Stimulated activated effector memory CD8-positive, alpha-beta T cell treated with anti-CD3 and anti-CD28 coated beads, Interleukin-12 subunit alpha, Interleukin-12 subunit beta, amount 100 ng/mL, for 72 hours (primary cell): ENCODE results near the gene SLC25A51.

Source experiments
- ATAC-seq: fragments of 150-1000 bp; cut with Tn5 transposase; 2 replicates; pipeline ENCODE4 v1.10.0; 2021
- DNase-seq, 2 donors: peaks; one replicate each; pipeline ENCODE4 v3.0.0; 2021 to 2022; ENCODE audit warnings: low spot score in 2 of 2
- H3K27ac Mint-ChIP-seq: one replicate; pipeline ENCODE4 v1.8.0; 2022; ENCODE audit warnings: mild to moderate bottlenecking, mixed read lengths
- H3K36me3 Mint-ChIP-seq: one replicate; pipeline ENCODE4 v1.8.0; 2022; ENCODE audit warnings: mild to moderate bottlenecking, mixed read lengths
- H3K4me1 Mint-ChIP-seq: one replicate; pipeline ENCODE4 v1.8.0; 2022; ENCODE audit warnings: mixed read lengths
- H3K4me3 Mint-ChIP-seq: one replicate; pipeline ENCODE4 v1.8.0; 2022; ENCODE audit warnings: mild to moderate bottlenecking, mixed read lengths
- H3K9me3 Mint-ChIP-seq: one replicate; pipeline ENCODE4 v1.8.0; 2022; ENCODE audit warnings: mixed read lengths

Gene SLC25A51

DNA sequence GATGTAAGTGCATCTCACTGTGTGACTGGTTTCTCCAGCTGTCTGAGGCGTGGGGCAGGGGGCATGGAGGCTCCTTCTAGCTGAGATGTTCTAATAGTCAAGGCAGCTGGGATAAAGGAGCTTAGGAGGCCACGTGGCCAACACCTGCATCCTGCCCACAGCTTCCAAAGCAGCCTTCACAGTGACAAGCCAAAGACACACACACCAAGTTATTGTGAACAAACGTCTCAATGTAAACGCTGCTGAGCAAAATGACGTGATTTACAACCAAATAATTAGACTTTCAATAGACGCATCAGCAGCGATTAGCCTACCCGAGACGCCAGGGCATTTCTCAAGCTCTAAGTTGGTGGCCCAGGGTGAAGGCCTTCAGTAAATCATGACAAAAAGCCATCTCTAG lies 23.2 kb upstream of the SLC25A51 start:
- H3K9me3 Mint-ChIP-seq = no peaks in the 10 kb centered on the region
- no peak overlapping the region for H3K4me3 Mint-ChIP-seq
- ATAC-seq (no peak), DNase-seq (no peak)
- H3K36me3 Mint-ChIP-seq = no peaks in the 10 kb centered on the region
- H3K4me1 Mint-ChIP-seq = no peaks in the 10 kb centered on the region
- no peak overlapping the region for H3K27ac Mint-ChIP-seq

- H3K4me1 Mint-ChIP-seq = no peaks in the 10 kb centered on the region
- no peaks in the 10 kb centered on the region for H3K9me3 Mint-ChIP-seq
- H3K36me3 Mint-ChIP-seq = no peaks in the 10 kb centered on the region
- DNase-seq (no peak), ATAC-seq (no peak)
- no peak overlapping the region for H3K27ac Mint-ChIP-seq
- H3K4me3 Mint-ChIP-seq = no peak overlapping the region
Observed at GRCh38 chr9:37926737-37927118, 22.8 kb upstream of the SLC25A51 start.

DNA sequence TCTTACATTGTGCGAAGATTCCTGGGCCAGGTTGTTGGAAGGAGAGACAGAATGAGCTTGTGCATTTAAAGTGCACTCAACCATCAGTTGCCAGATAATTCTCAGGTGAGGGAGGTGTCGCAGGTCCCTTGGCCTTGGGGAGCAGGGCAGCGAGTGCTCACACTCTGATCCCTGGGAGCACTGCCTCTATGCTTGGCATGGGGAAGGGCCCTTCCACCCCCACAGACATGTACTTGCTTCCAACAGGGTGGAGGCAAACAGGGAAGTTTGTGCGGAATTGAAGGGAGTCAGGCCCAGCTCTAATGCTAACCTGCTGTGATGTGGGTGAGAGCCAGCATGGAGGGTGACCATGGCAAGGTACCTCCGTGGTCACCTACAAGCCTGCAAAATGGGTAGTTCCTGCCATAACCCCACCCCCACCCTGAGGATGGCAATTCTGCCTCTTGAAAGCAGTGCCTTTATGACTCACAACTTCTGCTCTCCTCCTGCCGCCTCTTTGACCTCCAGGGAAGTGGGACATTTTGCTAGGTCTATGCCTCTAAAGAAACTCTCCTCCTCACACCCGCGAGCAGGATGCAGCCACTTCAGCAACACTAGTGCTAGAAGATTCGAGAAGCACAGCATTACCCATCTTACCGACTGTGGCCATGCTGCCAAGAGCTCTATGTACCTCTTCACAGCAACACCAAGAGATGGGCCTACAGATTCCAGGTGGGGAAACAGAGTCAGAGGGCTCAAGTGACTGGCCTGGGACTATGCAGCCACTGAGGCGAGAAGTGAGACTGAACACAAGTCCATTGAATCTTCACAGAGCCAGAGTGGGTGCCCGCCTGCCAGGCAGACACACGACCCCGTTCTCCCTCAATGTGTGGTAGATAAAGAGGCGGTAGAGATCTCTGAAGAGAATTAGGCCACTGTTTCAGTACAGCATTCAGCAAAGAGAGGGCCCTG lies 22.1 kb upstream of the SLC25A51 start:
- no peak overlapping the region for H3K27ac Mint-ChIP-seq
- H3K4me3 Mint-ChIP-seq = no peak overlapping the region
- ATAC-seq = no peak

GRCh38 chr9:37925006-37925405 lies 21.1 kb upstream of the SLC25A51 start:
- Mint-ChIP-seq H3K4me3 (no peak overlapping the region), H3K27ac (no peak overlapping the region), H3K9me3 (no peaks in the 10 kb centered on the region), H3K4me1 (peaks cover 4% of the 10 kb centered on the region), H3K36me3 (no peaks in the 10 kb centered on the region)
- ATAC-seq = no peak
- no peak for DNase-seq

More for the DNA sequence above, 22.1 kb upstream of the SLC25A51 start:
- DNase-seq = no peak
- no peaks in the 10 kb centered on the region for H3K36me3 Mint-ChIP-seq
- H3K9me3 Mint-ChIP-seq = no peaks in the 10 kb centered on the region
- H3K4me1 Mint-ChIP-seq = peaks cover 3% of the 10 kb centered on the region

DNA sequence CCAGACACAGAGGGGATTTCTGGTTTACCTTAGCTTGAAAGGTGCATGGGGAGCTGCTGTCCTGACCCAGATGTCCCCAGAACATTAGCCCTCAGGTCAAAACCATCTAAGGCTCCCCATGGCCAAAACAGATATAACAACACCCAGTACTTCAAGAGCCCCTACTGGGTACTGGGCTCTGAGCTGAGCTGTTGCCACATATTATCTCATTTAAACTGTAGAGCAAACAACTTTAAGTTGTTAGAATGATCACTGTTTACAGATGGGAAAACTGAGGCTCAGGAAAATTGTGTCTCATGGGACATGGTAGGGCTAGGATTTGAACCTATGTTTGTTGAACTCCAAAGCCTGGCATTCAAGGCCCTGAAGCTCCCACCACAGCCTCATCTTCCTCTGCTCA lies 20.6 kb upstream of the SLC25A51 start:
- H3K9me3 Mint-ChIP-seq = no peaks in the 10 kb centered on the region
- peaks cover 4% of the 10 kb centered on the region for H3K4me1 Mint-ChIP-seq
- H3K27ac Mint-ChIP-seq = no peak overlapping the region
- ATAC-seq (no peak), DNase-seq (no peak)
- no peak overlapping the region for H3K4me3 Mint-ChIP-seq
- H3K36me3 Mint-ChIP-seq = no peaks in the 10 kb centered on the region

DNA sequence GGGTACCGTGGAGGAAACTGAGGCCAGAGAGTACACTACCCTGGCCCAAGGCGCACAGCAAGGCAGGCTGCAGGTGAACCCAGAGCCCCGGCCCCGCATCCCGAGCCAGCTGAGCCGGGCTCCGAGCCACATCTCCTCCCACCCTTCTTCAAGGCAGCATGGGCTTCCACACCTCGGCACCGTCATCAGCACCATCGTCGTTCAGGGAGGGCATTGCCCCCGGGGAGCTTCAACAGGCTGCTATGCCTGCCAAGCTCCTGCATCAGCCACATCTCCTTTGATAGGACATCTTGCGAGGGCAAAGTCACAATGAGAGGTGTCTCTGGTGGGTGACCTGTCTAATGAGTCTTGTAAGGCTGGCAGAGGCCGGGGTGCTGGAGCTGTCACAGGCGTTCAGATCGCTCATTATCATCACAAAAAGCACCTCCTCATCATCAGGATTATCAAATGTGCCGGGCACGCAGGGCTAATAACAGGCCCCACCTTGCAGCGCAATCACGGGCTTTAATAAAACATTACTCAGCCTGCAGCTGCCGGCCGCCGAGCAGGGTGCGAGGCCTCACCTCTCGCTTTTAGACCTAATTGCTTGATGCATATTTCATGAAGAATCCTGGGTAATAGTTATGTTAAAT lies 20.0 kb upstream of the SLC25A51 start:
- Mint-ChIP-seq H3K4me3 (no peak overlapping the region), H3K4me1 (peaks cover 4% of the 10 kb centered on the region), H3K36me3 (no peaks in the 10 kb centered on the region), H3K27ac (no peak overlapping the region), H3K9me3 (no peaks in the 10 kb centered on the region)
- ATAC-seq = no peak
- no peak for DNase-seq

DNA sequence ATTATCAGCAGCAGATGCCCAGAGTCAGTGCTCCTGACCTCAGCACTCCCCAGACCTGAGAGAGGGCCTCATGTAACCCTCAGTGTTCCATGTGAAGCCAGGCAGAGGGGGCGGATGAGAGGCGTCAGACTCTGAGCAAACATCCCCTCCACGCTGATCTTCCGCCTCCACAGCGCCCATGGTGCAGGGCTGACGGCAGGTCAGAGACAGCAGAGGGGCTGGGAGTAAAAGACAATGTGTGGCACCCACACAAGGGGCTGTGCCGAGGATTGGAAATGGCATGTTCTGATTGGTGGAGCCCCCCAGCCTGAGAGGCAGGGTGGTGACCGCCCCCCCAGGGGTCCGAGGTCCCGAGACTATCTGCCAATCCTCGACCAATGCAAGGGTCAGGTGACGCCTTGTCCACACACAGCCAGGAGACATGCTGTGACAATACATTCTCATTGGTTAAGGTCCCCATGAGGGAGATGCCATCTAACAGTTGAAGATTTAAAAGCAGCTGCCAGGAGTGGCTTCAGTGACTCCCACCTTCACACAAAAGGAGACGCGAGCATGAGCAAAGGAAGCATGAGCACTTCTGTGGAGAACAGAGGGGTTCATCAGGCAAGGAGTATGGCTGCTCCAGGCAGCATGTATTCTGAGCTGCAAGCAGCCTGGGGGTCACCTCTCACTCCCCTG lies 19.3 kb upstream of the SLC25A51 start:
- ATAC-seq = no peak

GRCh38 chr9:37922363-37923117 lies 18.6 kb upstream of the SLC25A51 start:
- DNase-seq = no peak
- Mint-ChIP-seq H3K4me3 (no peak overlapping the region), H3K27ac (no peak overlapping the region), H3K9me3 (no peaks in the 10 kb centered on the region), H3K36me3 (no peaks in the 10 kb centered on the region), H3K4me1 (peaks cover 4% of the 10 kb centered on the region)
- ATAC-seq = no peak

More for the DNA sequence above, 19.3 kb upstream of the SLC25A51 start:
- Mint-ChIP-seq H3K4me1 (peaks cover 4% of the 10 kb centered on the region), H3K27ac (no peak overlapping the region), H3K9me3 (no peaks in the 10 kb centered on the region), H3K4me3 (no peak overlapping the region), H3K36me3 (no peaks in the 10 kb centered on the region)
- no peak for DNase-seq

DNA sequence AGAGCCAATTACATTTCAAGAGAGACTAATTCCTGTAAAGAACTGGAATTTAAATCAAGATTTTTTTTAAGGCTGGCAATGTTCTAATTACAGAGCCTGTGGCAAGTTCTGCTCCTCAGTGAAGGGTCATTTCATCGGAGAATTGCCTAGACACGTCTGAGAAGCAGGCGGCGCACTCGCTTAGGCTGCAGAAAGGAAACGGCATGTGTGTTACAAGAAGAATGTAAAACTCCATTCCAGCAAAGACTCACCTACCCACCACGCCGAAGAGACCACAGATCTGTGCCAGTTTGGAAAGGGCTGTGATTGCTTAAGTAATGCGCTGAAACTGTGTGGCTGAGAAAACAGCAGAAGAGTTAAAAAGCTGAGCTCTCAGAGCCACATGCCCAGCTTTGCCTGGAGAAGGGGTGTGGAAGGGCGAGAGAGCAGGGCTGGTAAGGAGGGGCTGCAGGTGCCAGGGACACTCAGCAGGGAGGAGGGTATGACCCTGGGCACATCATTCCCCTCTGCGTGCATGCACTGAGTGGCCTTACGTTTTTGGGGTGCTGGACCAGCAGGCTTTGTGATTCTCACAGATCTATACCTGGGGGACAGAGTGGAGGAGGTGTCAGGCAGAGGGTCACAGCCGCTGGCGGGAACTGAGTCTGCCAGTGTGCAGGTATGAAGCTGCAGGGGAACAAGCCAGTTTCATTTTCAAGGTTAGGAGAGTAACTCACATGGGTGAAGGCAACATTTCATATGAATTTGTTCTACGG lies 17.8 kb upstream of the SLC25A51 start:
- ATAC-seq = no peak
- no peaks in the 10 kb centered on the region for H3K9me3 Mint-ChIP-seq
- H3K27ac Mint-ChIP-seq = no peak overlapping the region
- H3K4me1 Mint-ChIP-seq = peaks cover 4% of the 10 kb centered on the region
- H3K4me3 Mint-ChIP-seq = no peak overlapping the region
- H3K36me3 Mint-ChIP-seq = no peaks in the 10 kb centered on the region
- no peak for DNase-seq

DNA sequence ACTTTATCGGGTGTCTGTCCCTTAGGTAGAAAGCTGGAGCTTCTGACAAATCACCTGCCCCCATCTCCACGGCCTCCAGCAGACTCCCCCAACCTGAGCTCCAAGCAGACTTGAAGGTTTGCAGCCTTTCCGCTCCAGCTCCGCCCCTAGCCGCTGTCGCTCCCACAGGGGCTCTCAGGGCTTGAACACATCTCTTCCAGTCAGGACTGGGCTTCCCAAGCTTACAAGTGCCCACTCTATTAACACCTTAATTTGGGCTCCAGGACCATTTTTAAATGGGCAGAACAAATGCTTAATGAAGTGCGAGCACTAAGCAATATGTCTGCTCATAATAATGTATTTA lies 17.2 kb upstream of the SLC25A51 start:
- Mint-ChIP-seq H3K27ac (no peak overlapping the region), H3K36me3 (no peaks in the 10 kb centered on the region), H3K4me1 (peaks cover 4% of the 10 kb centered on the region), H3K9me3 (no peaks in the 10 kb centered on the region), H3K4me3 (no peak overlapping the region)
- DNase-seq = no peak
- ATAC-seq = no peak

DNA sequence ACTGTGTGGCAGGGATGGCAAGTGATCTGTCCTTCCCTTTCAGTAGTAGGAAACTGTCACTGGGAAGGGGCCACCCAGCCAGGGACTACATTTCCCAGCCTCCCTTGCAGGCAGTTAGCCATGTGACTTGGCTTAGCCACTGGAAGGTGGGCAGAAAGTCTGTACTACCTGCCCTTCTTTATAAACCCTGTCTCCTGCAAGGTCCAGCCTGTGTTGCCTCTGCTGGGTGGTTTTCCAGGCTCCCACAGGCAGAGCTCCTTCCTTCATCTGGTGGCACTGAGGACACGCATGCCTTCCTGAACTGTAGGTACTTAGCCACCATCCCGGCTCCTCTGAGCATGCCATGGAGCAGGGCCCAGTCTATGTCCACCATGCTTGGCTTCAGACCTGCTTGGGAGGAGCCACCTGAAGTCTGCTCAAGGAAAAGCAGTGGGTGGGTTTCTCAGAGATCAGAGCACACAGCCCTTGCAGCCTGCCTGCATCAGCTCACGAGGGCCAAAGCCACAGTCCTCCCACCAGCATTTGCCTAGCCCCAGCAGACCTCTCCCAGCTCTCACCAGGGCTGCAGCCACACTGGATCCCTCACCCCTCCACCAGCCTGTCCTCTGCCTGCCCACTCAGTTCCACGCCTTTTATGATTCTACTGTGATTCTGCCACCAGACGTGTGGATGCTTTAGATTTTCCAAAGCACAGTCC lies 16.7 kb upstream of the SLC25A51 start:
- Mint-ChIP-seq H3K27ac (no peak overlapping the region), H3K4me3 (no peak overlapping the region)

GRCh38 chr9:37919956-37920335 lies 16.0 kb upstream of the SLC25A51 start:
- Mint-ChIP-seq H3K9me3 (no peaks in the 10 kb centered on the region), H3K4me3 (no peak overlapping the region), H3K4me1 (peaks cover 4% of the 10 kb centered on the region), H3K36me3 (no peaks in the 10 kb centered on the region), H3K27ac (no peak overlapping the region)
- DNase-seq (no peak), ATAC-seq (no peak)

More for the DNA sequence above, 16.7 kb upstream of the SLC25A51 start:
- H3K4me1 Mint-ChIP-seq = peaks cover 4% of the 10 kb centered on the region
- H3K36me3 Mint-ChIP-seq = no peaks in the 10 kb centered on the region
- DNase-seq = no peak
- ATAC-seq = no peak
- no peaks in the 10 kb centered on the region for H3K9me3 Mint-ChIP-seq

DNA sequence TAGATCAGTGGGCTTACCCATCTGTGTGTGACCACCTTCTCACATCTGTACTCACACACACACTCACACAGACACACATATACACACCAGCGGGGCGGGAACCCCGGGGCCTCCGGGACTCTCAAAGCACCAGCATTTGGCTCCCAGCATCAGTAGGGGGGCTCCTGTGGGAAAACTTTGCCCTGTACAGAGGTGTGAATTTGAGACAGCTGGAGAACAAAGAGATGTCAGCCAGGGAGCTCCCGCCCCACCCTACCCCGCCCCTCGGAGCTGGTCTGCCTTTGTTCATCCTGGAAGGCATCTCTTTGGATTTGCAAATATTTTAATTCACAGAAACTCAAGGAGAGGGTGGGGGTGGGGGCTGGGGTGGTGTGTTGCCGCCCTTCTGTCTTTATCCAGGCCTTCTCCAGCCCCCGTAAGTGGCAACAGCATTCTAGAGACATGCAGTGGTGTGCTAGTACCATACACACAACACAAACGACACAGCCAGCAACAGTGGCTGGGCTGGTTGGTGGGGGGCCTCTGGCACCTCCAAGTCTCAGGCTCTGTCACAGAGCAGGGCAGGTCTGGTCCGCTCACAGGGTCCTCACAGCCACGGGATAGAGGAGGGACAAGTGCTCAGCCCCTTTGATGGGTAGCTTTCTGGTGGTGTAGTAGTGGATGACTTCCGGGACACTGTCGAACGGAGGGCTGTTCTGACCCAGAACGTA lies 15.5 kb upstream of the SLC25A51 start:
- Mint-ChIP-seq H3K4me3 (no peak overlapping the region), H3K9me3 (no peaks in the 10 kb centered on the region), H3K27ac (no peak overlapping the region), H3K36me3 (no peaks in the 10 kb centered on the region), H3K4me1 (peaks cover 4% of the 10 kb centered on the region)
- no peak for DNase-seq
- no peak for ATAC-seq
